ENCODE results near the gene PSMF1.

DNA sequence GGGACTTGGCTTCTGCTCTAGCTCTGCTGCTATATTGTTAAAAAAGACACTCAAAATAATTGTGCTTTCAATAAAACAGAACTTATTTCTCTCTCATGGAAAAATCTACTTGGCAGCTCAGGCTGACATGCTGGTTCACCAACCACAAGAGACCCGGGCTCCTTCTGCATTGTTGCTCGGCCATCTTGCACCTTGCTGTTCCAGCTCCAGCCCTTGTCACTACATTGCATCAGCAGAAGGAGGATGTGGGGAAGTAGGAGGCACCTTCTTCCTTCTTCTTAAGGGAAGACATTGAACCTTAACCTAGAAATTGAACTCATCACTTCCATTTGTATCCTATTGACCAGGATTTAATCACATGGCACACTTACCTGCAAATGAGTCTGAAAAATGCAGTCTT is 78.2 kb downstream of the PSMF1 start:
- TF ChIP-seq CTCF (IDR thresholded peaks at IDR 0.05) (no peak), EZH2 (IDR thresholded peaks at IDR 0.05) (no peak), EZH2phosphoT487 (IDR thresholded peaks at IDR 0.05) (no peak)
